Nephron progenitor cell (in vitro differentiated cells): ENCODE data around the gene OR6N2.

Source experiments
- DNase-seq: peaks from one replicate; pipeline ENCODE4 v3.0.0; 2021
- H3K27ac Mint-ChIP-seq: 2 replicates; pipeline ENCODE4 v1.8.0; 2021; ENCODE audit warnings: mild to moderate bottlenecking, moderate library complexity, mixed read lengths
- H3K27me3 Mint-ChIP-seq: 2 replicates; pipeline ENCODE4 v1.8.0; 2021; ENCODE audit warnings: mild to moderate bottlenecking, low read depth, mixed read lengths; ENCODE audit not compliant: poor library complexity
- H3K36me3 Mint-ChIP-seq: 2 replicates; pipeline ENCODE4 v1.8.0; 2021; ENCODE audit warnings: low read depth, mixed read lengths
- H3K4me1 Mint-ChIP-seq: 2 replicates; pipeline ENCODE4 v1.8.0; 2021; ENCODE audit warnings: mixed read lengths
- H3K4me3 Mint-ChIP-seq: 2 replicates; pipeline ENCODE4 v1.8.0; 2021; ENCODE audit warnings: mild to moderate bottlenecking, moderate library complexity, mixed read lengths
- H3K9me3 Mint-ChIP-seq: 2 replicates; pipeline ENCODE4 v1.8.0; 2021; ENCODE audit warnings: mild to moderate bottlenecking, moderate library complexity, mixed read lengths
- CTCF ChIP-seq: fragments of 200-600 bp; sonication (generic); IDR thresholded peaks from 2 replicates; pipeline ENCODE4 v1.5.0; 2021; ENCODE audit warnings: antibody characterized with exemption

OR6N2 gene

GRCh38 chr1:158798531-158798930, 17.5 kb upstream of the OR6N2 start:
- DNase-seq, result no peak
- Mint-ChIP-seq H3K4me3 (no peak overlapping the region), H3K36me3 (no peaks in the 10 kb centered on the region), H3K27me3 (peaks cover 3% of the 10 kb centered on the region), H3K4me1 (peaks cover 7% of the 10 kb centered on the region), H3K27ac (no peak overlapping the region), H3K9me3 (no peaks in the 10 kb centered on the region)
- no peak for TF ChIP-seq CTCF

GRCh38 chr1:158794247-158794646, 13.2 kb upstream of the OR6N2 start:
- no peak for TF ChIP-seq CTCF
- H3K4me3 Mint-ChIP-seq, result no peak overlapping the region
- peaks cover 3% of the 10 kb centered on the region for H3K27me3 Mint-ChIP-seq
- no peaks in the 10 kb centered on the region for H3K36me3 Mint-ChIP-seq
- peaks cover 7% of the 10 kb centered on the region for H3K4me1 Mint-ChIP-seq
- H3K9me3 Mint-ChIP-seq, result peaks cover 7% of the 10 kb centered on the region
- H3K27ac Mint-ChIP-seq, result no peak overlapping the region
- no peak for DNase-seq

- no peak for DNase-seq
Observed at GRCh38 chr1:158793604-158794003, 12.6 kb upstream of the OR6N2 start.

GRCh38 chr1:158771950-158772866, 8.8 kb downstream of the OR6N2 start, which contains the start of gene OR6N1:
TSS of gene OR6N1 (minus strand) at chr1:158772195. CDS start at chr1:158766682, 5,513 bp downstream.
- no peak for TF ChIP-seq CTCF
- no peaks in the 10 kb centered on the region for H3K36me3 Mint-ChIP-seq
- no peak within 1 kb of the TSS for H3K4me3 Mint-ChIP-seq
- no peaks in the 10 kb centered on the region for H3K9me3 Mint-ChIP-seq
- H3K27ac Mint-ChIP-seq, result no peak within 1 kb of the TSS
- no peaks in the 10 kb centered on the region for H3K4me1 Mint-ChIP-seq
- DNase-seq, result no peak
- H3K27me3 Mint-ChIP-seq, result peaks cover 15% of the 10 kb centered on the region

More at GRCh38 chr1:158793604-158794003, 12.6 kb upstream of the OR6N2 start:
- Mint-ChIP-seq H3K9me3 (peaks cover 7% of the 10 kb centered on the region), H3K4me3 (no peak overlapping the region), H3K36me3 (no peaks in the 10 kb centered on the region), H3K4me1 (peaks cover 7% of the 10 kb centered on the region), H3K27ac (no peak overlapping the region), H3K27me3 (peaks cover 3% of the 10 kb centered on the region)
- no peak for TF ChIP-seq CTCF

GRCh38 chr1:158754420-158754819, 26.6 kb downstream of the OR6N2 start, which contains the start of gene OR6K6:
TSS of gene OR6K6 (plus strand) at chr1:158754720. CDS start at chr1:158754888, 168 bp downstream.
- no peak within 1 kb of the TSS for H3K4me3 Mint-ChIP-seq

More at GRCh38 chr1:158754420-158754819, 26.6 kb downstream of the OR6N2 start, which contains the start of gene OR6K6:
- Mint-ChIP-seq H3K36me3 (no peaks in the 10 kb centered on the region), H3K27ac (no peak within 1 kb of the TSS), H3K4me1 (no peaks in the 10 kb centered on the region), H3K27me3 (peaks cover 10% of the 10 kb centered on the region), H3K9me3 (no peaks in the 10 kb centered on the region)
- TF ChIP-seq CTCF, result no peak
- no peak for DNase-seq
